GM19463 (cell line): ENCODE measurements around the gene CDK5RAP2.

Experiments
- ATAC-seq: cut with Tn5 transposase; IDR thresholded peaks from one replicate; pipeline ENCODE4 v1.9.1; 2021; ENCODE audit warnings: mild to moderate bottlenecking, moderate library complexity; ENCODE audit not compliant: unreplicated experiment

Gene CDK5RAP2

GRCh38 chr9:120387257-120388002 lies 192.5 kb downstream of the CDK5RAP2 start:
- no peak for ATAC-seq

DNA sequence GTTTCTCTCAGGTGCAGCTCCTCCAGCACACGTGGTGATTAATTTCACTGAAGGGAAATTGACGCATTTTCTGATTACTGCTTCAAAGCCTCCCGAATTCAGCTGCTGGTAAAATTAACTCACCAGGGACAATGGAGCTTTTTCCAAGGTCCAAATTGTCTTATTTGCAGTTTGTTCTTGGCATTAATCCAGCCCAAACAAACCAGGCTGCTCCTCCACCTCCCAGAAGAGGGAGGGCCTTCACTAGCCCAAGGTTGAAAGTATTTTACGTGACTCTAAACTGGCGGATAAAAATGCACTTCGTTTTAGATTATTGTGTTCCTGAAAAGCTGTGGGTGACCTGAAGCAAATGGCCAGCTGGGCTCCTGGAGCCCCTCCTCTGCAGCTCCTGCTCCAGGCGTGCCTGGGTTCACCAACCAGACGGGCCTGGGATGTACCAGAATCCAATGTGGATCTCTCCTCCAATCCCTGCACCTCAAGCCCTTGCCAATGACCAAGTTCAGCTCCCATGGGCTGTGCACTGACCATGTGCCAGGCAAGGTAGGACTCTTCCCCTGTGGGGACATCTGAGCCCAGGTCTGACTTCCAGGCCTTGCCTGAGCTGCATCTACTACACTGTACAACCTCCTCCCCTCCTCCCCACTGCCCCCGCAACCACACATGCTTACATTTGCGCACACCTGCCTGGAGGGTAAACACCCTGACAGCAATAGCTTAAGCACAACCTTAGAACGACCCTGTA lies 193.4 kb downstream of the CDK5RAP2 start:
- ATAC-seq = no peak

- ATAC-seq = no peak
These were observed 194.2 kb downstream of the CDK5RAP2 start for GRCh38 chr9:120385606-120386389.

DNA sequence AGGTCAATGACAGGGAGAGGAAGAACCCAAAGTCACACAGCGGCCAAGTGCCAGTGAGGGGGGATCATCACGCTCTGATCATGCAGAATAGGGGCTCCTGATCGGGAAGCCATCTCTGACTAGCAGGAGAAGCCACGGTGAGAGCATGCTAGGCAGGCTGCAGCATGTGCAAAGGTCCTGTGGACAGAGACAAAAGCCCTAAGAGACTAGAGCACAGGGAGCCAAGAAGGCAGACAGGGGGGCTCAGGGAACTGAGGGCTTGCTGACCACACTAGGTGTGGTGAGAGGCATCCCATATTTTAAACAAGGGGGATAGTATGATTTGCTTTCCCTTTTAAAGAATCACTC lies 195.1 kb downstream of the CDK5RAP2 start:
- ATAC-seq = no peak

DNA sequence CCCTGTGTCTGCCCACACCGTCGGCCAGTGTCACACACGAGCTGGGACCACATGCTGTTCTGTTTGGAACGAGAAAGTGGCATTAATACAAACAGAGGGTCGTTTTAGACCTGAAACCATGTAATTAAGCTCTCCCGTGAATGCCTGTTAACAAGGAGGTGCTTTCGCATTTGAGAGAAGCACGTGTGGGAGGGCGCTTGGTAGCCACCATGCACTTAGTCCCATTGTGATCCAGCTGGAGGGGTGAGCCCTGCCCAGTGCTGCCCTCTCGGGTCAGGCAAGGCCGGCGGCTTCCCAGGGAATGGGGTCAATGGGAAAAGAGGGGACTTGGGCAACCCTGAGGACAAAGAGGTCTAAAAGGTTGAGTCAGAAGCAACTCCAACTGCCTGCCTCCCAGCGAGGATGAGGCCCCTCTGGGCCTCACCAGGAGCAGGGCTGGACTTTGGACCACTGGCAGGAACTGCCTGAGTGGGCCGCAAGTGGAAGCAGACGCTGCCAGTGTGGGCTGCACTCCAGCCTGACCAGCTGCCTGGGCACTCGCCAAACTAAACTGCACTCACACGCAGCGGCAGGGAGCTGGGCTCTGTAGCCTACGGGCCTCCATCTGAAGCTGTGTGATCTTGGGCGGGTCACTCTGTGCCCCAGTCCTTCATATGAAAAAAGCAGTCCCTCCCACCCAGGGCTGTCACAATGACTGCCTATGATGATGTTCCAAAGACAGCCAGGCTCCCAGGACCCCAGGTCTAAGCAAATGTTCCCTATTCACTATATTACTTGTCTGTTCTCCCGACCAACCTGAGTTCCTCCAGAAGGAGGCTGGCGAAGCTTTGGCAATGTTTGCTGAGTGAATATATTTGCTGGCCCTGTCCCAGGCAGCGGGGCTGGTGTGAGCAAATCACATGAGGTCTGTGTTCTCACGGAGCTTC lies 195.7 kb downstream of the CDK5RAP2 start:
- no peak for ATAC-seq

DNA sequence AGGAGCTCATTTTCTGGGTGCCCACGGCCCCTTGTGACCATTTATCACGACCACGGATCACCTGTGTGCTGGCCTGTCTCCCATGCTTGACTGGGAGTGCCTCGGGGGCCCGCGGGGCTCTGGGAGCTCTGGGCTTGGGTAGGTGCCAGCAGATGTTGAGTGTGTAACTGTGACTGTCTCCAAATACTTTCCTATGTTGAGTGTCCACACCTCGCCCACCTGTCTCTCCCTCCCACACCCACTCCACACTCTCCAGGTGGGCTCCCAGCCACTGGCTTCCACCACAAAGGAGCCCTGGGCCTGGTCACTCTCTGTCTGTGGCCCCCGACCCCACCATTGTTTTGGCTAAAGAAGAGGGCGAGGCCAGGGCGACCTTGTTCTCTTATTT lies 196.4 kb downstream of the CDK5RAP2 start:
- no peak for ATAC-seq

GRCh38 chr9:120382453-120382852 lies 197.5 kb downstream of the CDK5RAP2 start:
- ATAC-seq = no peak

DNA sequence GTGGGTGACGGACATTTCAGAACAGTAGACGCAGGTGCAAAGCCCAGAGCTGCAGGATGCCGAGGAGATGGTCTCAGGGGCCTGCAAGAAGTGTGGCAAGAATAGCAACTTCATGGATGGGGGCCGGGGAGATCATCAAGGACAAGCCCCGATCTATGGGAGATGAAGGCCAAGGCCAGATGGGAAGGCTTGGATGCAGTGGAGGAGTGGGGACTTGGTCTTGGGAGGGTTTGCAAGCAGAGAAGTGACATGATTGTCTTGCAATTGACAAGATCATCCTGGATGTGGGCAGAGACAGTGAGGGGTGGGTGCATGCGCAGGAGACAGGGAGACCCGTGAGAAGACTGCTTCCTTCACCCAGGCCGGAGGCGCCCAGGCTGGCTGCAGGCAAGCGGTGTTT lies 198.1 kb downstream of the CDK5RAP2 start:
- no peak for ATAC-seq

DNA sequence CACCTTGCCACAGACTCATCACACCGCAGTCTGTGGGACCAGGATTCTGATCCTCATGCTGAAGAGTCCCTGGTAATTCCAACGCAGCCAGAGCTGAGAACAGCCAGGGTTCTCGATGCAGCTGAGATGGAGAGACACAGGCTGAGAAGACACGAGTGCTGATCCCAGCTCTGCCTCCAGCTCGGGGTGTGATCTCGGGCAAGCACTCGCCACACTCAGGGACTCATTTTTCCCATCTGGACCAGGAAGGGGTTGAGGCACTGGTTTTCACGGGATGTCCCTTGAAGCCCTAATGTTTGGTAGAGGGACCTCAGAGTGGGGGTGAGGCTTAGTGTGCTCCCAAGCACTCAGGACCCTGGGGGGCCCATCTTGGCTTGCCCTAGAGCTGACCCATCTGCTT lies 200.4 kb downstream of the CDK5RAP2 start:
- ATAC-seq = no peak

DNA sequence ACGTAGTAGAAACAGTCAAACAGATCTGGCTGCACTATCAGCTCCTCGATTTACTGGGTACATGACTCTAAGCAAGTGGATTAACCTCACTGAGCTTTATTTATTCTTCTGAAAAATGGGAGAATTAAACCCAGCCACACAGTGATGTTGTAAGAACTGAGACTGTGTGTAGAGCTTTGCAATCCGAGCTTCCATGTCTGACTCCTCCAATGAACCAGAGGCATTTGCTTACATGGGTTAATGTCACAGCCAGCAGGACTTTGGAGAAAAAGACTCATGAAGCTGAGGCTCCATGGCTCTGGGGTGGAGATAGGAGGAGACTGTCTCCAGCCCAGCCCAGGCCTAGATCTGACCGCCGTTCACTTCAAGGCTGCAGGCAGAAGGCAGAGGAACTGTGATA lies 201.3 kb downstream of the CDK5RAP2 start:
- no peak for ATAC-seq

- ATAC-seq = no peak
These were observed 202.5 kb downstream of the CDK5RAP2 start for GRCh38 chr9:120377268-120378159.

GRCh38 chr9:120376101-120376500 lies 203.9 kb downstream of the CDK5RAP2 start:
- ATAC-seq = no peak

GRCh38 chr9:120375316-120375715 lies 204.7 kb downstream of the CDK5RAP2 start:
- ATAC-seq = no peak

- ATAC-seq = no peak
These were observed 205.2 kb downstream of the CDK5RAP2 start for GRCh38 chr9:120374817-120375216.

- no peak for ATAC-seq
These were observed 205.7 kb downstream of the CDK5RAP2 start for GRCh38 chr9:120374239-120374638.

GRCh38 chr9:120372040-120372439 lies 207.9 kb downstream of the CDK5RAP2 start:
- ATAC-seq = no peak

GRCh38 chr9:120369608-120370220 lies 210.3 kb downstream of the CDK5RAP2 start:
- ATAC-seq = no peak

DNA sequence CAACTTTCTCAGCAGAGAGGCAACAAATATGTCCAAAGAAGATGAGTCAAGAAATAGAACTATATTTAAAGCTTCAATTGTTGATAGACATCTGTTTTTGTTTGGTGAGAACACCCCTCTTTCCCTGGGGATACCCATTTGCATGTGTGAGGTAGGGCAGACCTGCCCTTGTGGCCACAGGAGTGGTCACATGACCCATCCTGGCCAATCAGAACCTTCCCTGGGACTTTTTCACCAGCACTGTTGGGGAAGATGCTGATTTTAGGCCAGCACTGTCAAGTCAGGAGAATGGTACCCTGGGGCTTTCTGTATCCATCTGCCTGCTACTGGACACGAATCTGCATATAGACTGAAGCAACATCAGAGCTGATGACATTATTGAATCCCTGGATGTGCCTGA lies 211.2 kb downstream of the CDK5RAP2 start:
- no peak for ATAC-seq

- ATAC-seq = no peak
These were observed 213.3 kb downstream of the CDK5RAP2 start for GRCh38 chr9:120366644-120367019.
